Measurements from ENCODE around the gene DIDO1. TPM values are rescaled to one million over a fixed set of nuclear protein-coding genes. Genes with fewer than 3 reads are reported as not detected.

Gene DIDO1
- total RNA-seq, 1 experiment from 2014 or later: 85.9 TPM

DNA sequence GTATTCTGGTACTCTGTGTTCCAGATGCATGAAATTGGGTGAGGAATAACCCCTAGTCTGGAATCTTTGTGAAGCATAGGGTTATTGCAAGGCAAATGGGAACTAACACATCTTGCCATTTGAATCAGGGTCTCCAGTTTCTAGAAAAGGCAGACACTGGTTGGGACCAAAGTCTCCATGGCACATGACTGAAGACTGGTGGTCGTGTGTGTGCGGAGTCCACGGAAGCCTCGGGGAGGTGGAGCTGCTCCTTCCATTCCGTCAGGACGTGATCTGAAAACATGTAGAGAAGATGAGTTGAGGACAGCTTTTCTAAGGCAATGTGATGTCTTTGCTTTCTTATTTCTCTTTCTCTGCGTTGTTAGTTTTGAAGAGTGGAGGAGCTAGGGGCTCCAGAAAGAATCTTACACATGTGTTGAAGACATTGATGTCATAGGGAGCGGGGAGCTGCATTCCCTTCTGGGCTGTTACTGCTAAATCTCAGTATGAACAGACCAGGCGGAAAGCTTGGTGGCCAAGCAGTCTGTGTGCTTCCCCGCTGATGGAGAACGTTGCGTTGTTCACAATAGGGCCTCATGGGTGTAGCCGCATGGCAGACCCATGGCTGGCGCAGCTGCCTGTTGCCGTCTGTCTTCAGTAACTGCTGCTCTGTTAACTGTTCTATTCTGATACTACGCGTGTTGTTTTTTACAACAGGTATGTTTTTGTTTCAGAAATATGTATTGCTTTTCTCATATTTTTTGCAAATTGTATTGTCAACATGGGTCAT is 21.4 kb upstream of the DIDO1 start:
- H3K36me3 Mint-ChIP-seq (ENCODE audit: insufficient read depth in 1 of 3, low read depth in 3 of 3): peaks cover 43 to 81% (median 74%) of the 10 kb centered on the region in 3 experiments; a peak in 6 of 7 replicates
- no CpG with 5 or more reads among the region's 17 CpGs for WGBS (ENCODE audit: extremely low coverage, insufficient read length, low lambda C conversion rate)

More for the DNA sequence above, 21.4 kb upstream of the DIDO1 start:
- H2BK20ac ChIP-seq (ENCODE audit: low read depth, low read length, poor library complexity, severe bottlenecking): no peak overlapping the region
- Mint-ChIP-seq H3K9me3 (no peaks in the 10 kb centered on the region), H3K27me3 (ENCODE audit: low read depth) (no peaks in the 10 kb centered on the region), H3K4me1 (peaks cover 3 to 5% of the 10 kb centered on the region in 2 experiments), H3K27ac (no peak overlapping the region), H3K4me3 (no peak overlapping the region)
- no peaks in the 10 kb centered on the region for H3K27me3 ChIP-seq (ENCODE audit: insufficient read depth, low read length)
- TF ChIP-seq CTCF (conservative IDR thresholded peaks at IDR 0.05): no peak
- H2BK5ac ChIP-seq (ENCODE audit: insufficient read length, low read length): no peak overlapping the region
- no peak overlapping the region for H4K5ac ChIP-seq (ENCODE audit: insufficient read length, low read depth, low read length)
- H3K79me1 ChIP-seq (ENCODE audit: insufficient read depth, low read depth, low read length, poor library complexity, severe bottlenecking): no peaks in the 10 kb centered on the region
- no peak overlapping the region for H4K91ac ChIP-seq (ENCODE audit: insufficient read length, low read depth, low read length)
- no peak overlapping the region for H3T11ph ChIP-seq (ENCODE audit: low read length)
- no peak overlapping the region for H2BK15ac ChIP-seq (ENCODE audit: low read depth, low read length)
- H3K27ac ChIP-seq (ENCODE audit: insufficient read length, low read depth, low read length): no peak overlapping the region
- H2BK12ac ChIP-seq (ENCODE audit: insufficient read length, low read depth, low read length): no peak overlapping the region
- H3K4ac ChIP-seq (ENCODE audit: low read depth, low read length): no peak overlapping the region
- H3K18ac ChIP-seq (ENCODE audit: insufficient read length, low read depth, low read length): no peak overlapping the region
- H2AK5ac ChIP-seq (ENCODE audit: insufficient read length, low read length): no peak overlapping the region
- no peak overlapping the region for H3K23ac ChIP-seq (ENCODE audit: insufficient read length, low read depth, low read length)
- DNase-seq: no peak
- no peak overlapping the region for H4K8ac ChIP-seq (replicated peaks; ENCODE audit: insufficient read length, low read depth, low read length)
- no peak overlapping the region for H2AFZ ChIP-seq (ENCODE audit: low read length)
- no peak overlapping the region for H3K56ac ChIP-seq (ENCODE audit: insufficient read length, low read depth, low read length)
- no peak overlapping the region for H3K4me2 ChIP-seq (ENCODE audit: insufficient read depth, insufficient read length, low read length)
- H3K4me1 ChIP-seq (ENCODE audit: insufficient read depth, low read length): no peaks in the 10 kb centered on the region; the same call in 1 of the 2 replicates
- peaks cover 6% of the 10 kb centered on the region for H3K23me2 ChIP-seq (ENCODE audit: insufficient read length, low read depth, low read length, poor library complexity, severe bottlenecking)
- H3K79me2 ChIP-seq (ENCODE audit: insufficient read depth, low read length): no peaks in the 10 kb centered on the region; the same call in 1 of the 2 replicates
- no peak overlapping the region for H2BK120ac ChIP-seq (ENCODE audit: low read depth, low read length, poor library complexity, severe bottlenecking)
- H3K9ac ChIP-seq (ENCODE audit: extremely low read depth, insufficient read length, low read length): no peak overlapping the region
- H3K14ac ChIP-seq (ENCODE audit: insufficient read depth, low read length): no peak overlapping the region
- H4K20me1 ChIP-seq (ENCODE audit: control insufficient read depth, insufficient read depth, insufficient read length): no peaks in the 10 kb centered on the region
- no peaks in the 10 kb centered on the region for H3K9me3 ChIP-seq (ENCODE audit: control insufficient read depth, low read depth, low read length)
